ENCODE results near the gene PPP1R10.
A peak's percentile ranks its signal among the peaks of the same experiment; 100 is the strongest.

PPP1R10 gene

GRCh38 chr6:30555816-30556065 lies 61.3 kb downstream of the PPP1R10 start:
- Histone ChIP-seq H3K27me3 (replicated peaks in 2 of 5; ENCODE audit: control insufficient read depth in 4 of 5, insufficient read depth in 5 of 5, low read length in 4 of 5) (no peaks in the 10 kb centered on the region), H3K36me3 (ENCODE audit: control insufficient read depth in 4 of 4, insufficient read depth in 4 of 4, low read length in 3 of 4) (peaks cover 12 to 37% (median 23%) of the 10 kb centered on the region in 4 experiments), H3K4me1 (ENCODE audit: control extremely low read depth in 1 of 4, control insufficient read depth in 4 of 4, insufficient read depth in 4 of 4, low read length in 3 of 4) (peaks cover 8 to 30% (median 23%) of the 10 kb centered on the region in 4 experiments), H3K9me3 (ENCODE audit: control extremely low read depth in 1 of 5, control insufficient read depth in 4 of 5, insufficient read depth in 2 of 5, low read depth in 1 of 5, low read length in 4 of 5) (no peaks in the 10 kb centered on the region), H3K27ac (ENCODE audit: insufficient read depth in 1 of 2, low read depth in 1 of 2, low read length in 2 of 2, poor library complexity in 1 of 2, severe bottlenecking in 2 of 2) (peak overlapping the region; percentile 88 to 93), H3K4me3 (ENCODE audit: control insufficient read depth in 1 of 7, extremely low read depth in 1 of 7, insufficient read depth in 4 of 7, low read depth in 2 of 7, low read length in 6 of 7) (peak overlapping the region; percentile 86 to 95 (median 89))
- 0% methylated on average over 5 of the region's 15 CpGs for WGBS (ENCODE audit: insufficient coverage)
- ChIA-PET POLR2A (interaction anchor here (0.8 to 1.9 kb wide), 4 partner anchors 11 to 70 kb away, joined by 3 to 6 read pairs (median 3); partner anchors contain the start of gene ABCF1), CTCF (interaction anchor here (1.3 to 17.6 kb wide), 4 partner anchors 13 to 72 kb away, joined by 3 to 259 read pairs (median 54); partner anchors contain the start of gene ABCF1)
- no peak for DNase-seq

GRCh38 chr6:30554962-30555815 lies 61.9 kb downstream of the PPP1R10 start:
- Histone ChIP-seq H3K4me3 (ENCODE audit: control insufficient read depth in 1 of 7, extremely low read depth in 1 of 7, insufficient read depth in 4 of 7, low read depth in 2 of 7, low read length in 6 of 7) (peak overlapping the region; percentile 86 to 95 (median 89)), H3K27me3 (replicated peaks in 2 of 5; ENCODE audit: control insufficient read depth in 4 of 5, insufficient read depth in 5 of 5, low read length in 4 of 5) (no peaks in the 10 kb centered on the region), H3K27ac (ENCODE audit: insufficient read depth in 1 of 2, low read depth in 1 of 2, low read length in 2 of 2, poor library complexity in 1 of 2, severe bottlenecking in 2 of 2) (peak overlapping the region in 1 of 2 experiments; percentile 93), H3K9me3 (ENCODE audit: control extremely low read depth in 1 of 5, control insufficient read depth in 4 of 5, insufficient read depth in 2 of 5, low read depth in 1 of 5, low read length in 4 of 5) (no peaks in the 10 kb centered on the region), H3K36me3 (ENCODE audit: control insufficient read depth in 4 of 4, insufficient read depth in 4 of 4, low read length in 3 of 4) (peaks cover 15 to 43% (median 28%) of the 10 kb centered on the region in 4 experiments), H3K4me1 (ENCODE audit: control extremely low read depth in 1 of 4, control insufficient read depth in 4 of 4, insufficient read depth in 4 of 4, low read length in 3 of 4) (peaks cover 8 to 30% (median 23%) of the 10 kb centered on the region in 4 experiments)
- WGBS (ENCODE audit: insufficient coverage) = 22% methylated on average over 32 of the region's 34 CpGs
- DNase-seq = peak in 1 of 3 donors; percentile 50
- ChIA-PET POLR2A (interaction anchor here (0.6 to 1.9 kb wide), 6 partner anchors 10 to 70 kb away, joined by 3 to 6 read pairs (median 3); partner anchors contain the start of gene ABCF1), CTCF (interaction anchor here (0.6 to 17.6 kb wide), 10 partner anchors 11 to 177 kb away, joined by 3 to 259 read pairs (median 4); partner anchors contain the start of gene ABCF1)

- DNase-seq = no peak
- no peaks in the 10 kb centered on the region for H3K9me3 ChIP-seq (ENCODE audit: control extremely low read depth in 1 of 5, control insufficient read depth in 4 of 5, insufficient read depth in 2 of 5, low read depth in 1 of 5, low read length in 4 of 5)
- WGBS (ENCODE audit: insufficient coverage) = 100% methylated on average over 2 of the region's 4 CpGs
- peaks cover 16 to 45% (median 28%) of the 10 kb centered on the region in 4 experiments for H3K36me3 ChIP-seq (ENCODE audit: control insufficient read depth in 4 of 4, insufficient read depth in 4 of 4, low read length in 3 of 4)
- ChIA-PET POLR2A (interaction anchor here (0.6 to 1.5 kb wide), 3 partner anchors 10 to 27 kb away, joined by 3 to 5 read pairs (median 3); no protein-coding TSS in a partner anchor), CTCF (interaction anchor here (0.6 to 17.6 kb wide), 11 partner anchors 11 to 178 kb away, joined by 3 to 259 read pairs (median 3); no protein-coding TSS in a partner anchor)
- H3K27ac ChIP-seq (ENCODE audit: insufficient read depth in 1 of 2, low read depth in 1 of 2, low read length in 2 of 2, poor library complexity in 1 of 2, severe bottlenecking in 2 of 2) = no peak overlapping the region
- peak overlapping the region in 1 of 7 experiments; percentile 2 for H3K4me3 ChIP-seq (ENCODE audit: control insufficient read depth in 1 of 7, extremely low read depth in 1 of 7, insufficient read depth in 4 of 7, low read depth in 2 of 7, low read length in 6 of 7)
- H3K27me3 ChIP-seq (replicated peaks in 2 of 5; ENCODE audit: control insufficient read depth in 4 of 5, insufficient read depth in 5 of 5, low read length in 4 of 5) = no peaks in the 10 kb centered on the region
- peaks cover 8 to 30% (median 23%) of the 10 kb centered on the region in 4 experiments for H3K4me1 ChIP-seq (ENCODE audit: control extremely low read depth in 1 of 4, control insufficient read depth in 4 of 4, insufficient read depth in 4 of 4, low read length in 3 of 4)
These were observed 62.6 kb downstream of the PPP1R10 start for GRCh38 chr6:30554404-30554803.
